PC-9 (cell line): ENCODE data around the gene FAM174C. TPM values are rescaled to one million over a fixed set of nuclear protein-coding genes. Genes with fewer than 3 reads are reported as not detected.

Source experiments
- BruUV-seq: library from RNA; stranded (reverse); fragments of 400-500 nt; replicated peaks from 2 replicates; lab custom pipeline; 2021; lab: Mats Ljungman, UMichigan
- CTCF ChIA-PET: fragments of 300-600 bp; sonication (Branson Sonifier 250); formaldehyde crosslinking; loops from one replicate; lab custom pipeline; 2022; ENCODE audit warnings: antibody characterized with exemption; lab: Charles Lee
- POLR2A ChIA-PET: fragments of 300-600 bp; sonication (Branson Sonifier 250); formaldehyde crosslinking; loops from one replicate; lab custom pipeline; 2022; ENCODE audit warnings: antibody characterized with exemption; ENCODE audit not compliant: unreplicated experiment; lab: Charles Lee
- DNase-seq, 2 experiments: peaks; one replicate each; pipeline versions ENCODE4 v3.0.0 to v3.0.0-alpha.2; 2015 to 2022; ENCODE audit warnings: mixed read lengths in 1 of 2
- H2AFZ ChIP-seq: fragments of 200-600 bp; sonication (generic); 2 replicates; pipeline ENCODE4 v1.8.1; 2017; ENCODE audit warnings: antibody characterized with exemption
- H3F3A ChIP-seq: fragments of 200-600 bp; sonication (generic); 2 replicates; pipeline ENCODE4 v1.8.1; 2017; ENCODE audit warnings: antibody characterized with exemption, mild to moderate bottlenecking, low read depth; ENCODE audit not compliant: insufficient read depth
- H3K27ac ChIP-seq: fragments of 200-600 bp; sonication (generic); 2 replicates; pipeline ENCODE4 v1.6.1; 2016; ENCODE audit warnings: mixed run types
- H3K27me3 ChIP-seq: fragments of 200-600 bp; sonication (generic); 2 replicates; pipeline ENCODE4 v1.6.1; 2016; ENCODE audit warnings: low read depth, mixed run types; ENCODE audit not compliant: insufficient read depth
- H3K36me3 ChIP-seq: fragments of 200-600 bp; sonication (generic); 2 replicates; pipeline ENCODE4 v1.6.1; 2016; ENCODE audit warnings: low read depth, mixed run types
- H3K4me1 ChIP-seq: fragments of 200-600 bp; sonication (generic); replicated peaks from 2 replicates; pipeline ENCODE4 v1.6.1; 2016; ENCODE audit warnings: mixed run types; ENCODE audit not compliant: insufficient read depth
- H3K4me2 ChIP-seq: fragments of 200-600 bp; sonication (generic); 2 replicates; pipeline ENCODE4 v1.6.1; 2017; ENCODE audit warnings: mixed run types
- H3K4me3 ChIP-seq: fragments of 200-600 bp; sonication (generic); 2 replicates; pipeline ENCODE4 v1.6.1; 2016; ENCODE audit warnings: mixed run types
- H3K79me2 ChIP-seq: fragments of 200-600 bp; sonication (generic); 2 replicates; pipeline ENCODE4 v1.6.1; 2017; ENCODE audit warnings: low read depth, mixed run types
- H3K9me2 ChIP-seq: fragments of 200-600 bp; sonication (generic); 2 replicates; pipeline ENCODE4 v1.8.1; 2017; ENCODE audit warnings: mild to moderate bottlenecking; ENCODE audit not compliant: insufficient read depth
- H3K9me3 ChIP-seq: fragments of 200-600 bp; sonication (generic); 2 replicates; pipeline ENCODE4 v1.8.1; 2016; ENCODE audit warnings: low read depth; ENCODE audit not compliant: insufficient read depth
- H4K20me1 ChIP-seq: fragments of 200-600 bp; sonication (generic); 2 replicates; pipeline ENCODE4 v1.8.1; 2017; ENCODE audit not compliant: insufficient read depth
- EZH2 ChIP-seq: fragments of 200-600 bp; sonication (generic); IDR thresholded peaks from 2 replicates; pipeline ENCODE4 v1.8.0; 2017; ENCODE audit warnings: antibody characterized with exemption, low read depth
- intact Hi-C: fragments of 100-400 bp; cut with micrococcal nuclease; formaldehyde crosslinking; loops from one replicate; pipeline ENCODE4 v1.10.0; 2022; ENCODE audit not compliant: unreplicated experiment
- total RNA-seq: library from RNA; stranded (reverse); gene quantifications from 2 replicates; pipeline ENCODE4 v1.2.3, GENCODE V29; 2021
- TF ChIP-seq, protein P1 (sequence below): fragments of 200-600 bp; sonication (generic); conservative IDR thresholded peaks from 2 replicates; pipeline ENCODE4 v1.6.1; 2017; ENCODE audit warnings: mixed run types, antibody characterized with exemption, mild to moderate bottlenecking, moderate library complexity

Gene FAM174C
- total RNA-seq, 1 experiment from 2014 or later, result 51.8 TPM

DNA sequence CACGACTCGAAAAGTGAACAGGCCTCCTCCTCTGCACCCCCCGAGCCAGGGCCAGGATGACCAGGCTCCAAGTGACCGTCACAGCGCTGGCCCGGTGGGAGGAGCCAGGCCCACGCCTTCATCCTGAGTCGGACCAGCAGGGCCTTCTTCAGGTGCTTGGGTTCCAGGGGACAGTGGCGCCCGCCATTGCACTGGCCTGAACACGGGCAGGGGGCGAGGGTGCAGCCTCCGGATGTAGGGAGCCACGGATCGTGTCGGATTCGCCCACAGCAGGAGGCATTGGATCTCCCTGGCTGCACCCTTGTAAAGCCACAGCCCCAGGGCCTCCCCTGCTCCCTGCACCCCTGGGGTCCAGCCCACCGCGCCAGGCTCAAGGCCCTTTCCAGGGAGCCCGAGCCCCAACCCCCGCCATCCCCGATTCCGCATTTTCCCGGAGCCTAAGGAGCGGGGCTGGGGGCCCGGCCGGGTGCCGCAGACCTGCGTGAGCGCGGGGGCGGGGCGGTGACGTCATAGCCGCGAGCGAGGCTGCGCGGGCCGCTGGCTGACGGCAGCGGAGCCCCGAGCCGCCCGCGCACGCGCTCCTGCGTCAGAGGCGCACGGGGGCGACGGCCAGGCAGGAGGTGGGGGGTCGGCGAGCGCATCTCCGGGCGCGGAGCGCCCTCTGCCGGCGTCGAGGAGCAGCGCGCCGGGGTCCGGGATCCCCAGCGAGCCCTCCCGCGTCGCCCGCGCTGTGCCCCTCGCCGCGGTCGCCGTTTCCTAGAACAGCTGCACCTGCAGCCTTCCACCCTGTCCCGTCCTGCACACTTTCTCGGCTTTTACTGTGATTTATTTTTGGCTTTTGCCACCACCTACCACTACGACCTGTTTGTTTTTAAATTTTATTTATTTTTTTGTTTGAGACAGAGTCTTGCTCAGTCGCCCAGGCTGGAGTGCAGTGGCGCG is 35.3 kb upstream of the FAM174C start:
- H2AFZ ChIP-seq, result no peak overlapping the region
- no peaks in the 10 kb centered on the region for H3K36me3 ChIP-seq
- no peaks in the 10 kb centered on the region for H3K9me2 ChIP-seq
- H3K9me3 ChIP-seq, result no peaks in the 10 kb centered on the region
- H3F3A ChIP-seq, result peaks cover 27% of the 10 kb centered on the region; the same call in 1 of the 2 replicates
- H3K4me1 ChIP-seq, result peaks cover 23% of the 10 kb centered on the region
- POLR2A ChIA-PET, result no interaction called here
- intact Hi-C loops, result loop anchor here (1.0 kb wide), 1 partner anchor 319 kb away; no protein-coding TSS in a partner anchor
- BruUV-seq, result no TSS peak
- no peak overlapping the region for H3K27ac ChIP-seq
- peaks cover 9% of the 10 kb centered on the region for H3K79me2 ChIP-seq
- H4K20me1 ChIP-seq, result no peaks in the 10 kb centered on the region
- peak overlapping the region; percentile 73 for H3K4me3 ChIP-seq
- no peak for TF ChIP-seq EZH2
- TF ChIP-seq, protein P1, sequence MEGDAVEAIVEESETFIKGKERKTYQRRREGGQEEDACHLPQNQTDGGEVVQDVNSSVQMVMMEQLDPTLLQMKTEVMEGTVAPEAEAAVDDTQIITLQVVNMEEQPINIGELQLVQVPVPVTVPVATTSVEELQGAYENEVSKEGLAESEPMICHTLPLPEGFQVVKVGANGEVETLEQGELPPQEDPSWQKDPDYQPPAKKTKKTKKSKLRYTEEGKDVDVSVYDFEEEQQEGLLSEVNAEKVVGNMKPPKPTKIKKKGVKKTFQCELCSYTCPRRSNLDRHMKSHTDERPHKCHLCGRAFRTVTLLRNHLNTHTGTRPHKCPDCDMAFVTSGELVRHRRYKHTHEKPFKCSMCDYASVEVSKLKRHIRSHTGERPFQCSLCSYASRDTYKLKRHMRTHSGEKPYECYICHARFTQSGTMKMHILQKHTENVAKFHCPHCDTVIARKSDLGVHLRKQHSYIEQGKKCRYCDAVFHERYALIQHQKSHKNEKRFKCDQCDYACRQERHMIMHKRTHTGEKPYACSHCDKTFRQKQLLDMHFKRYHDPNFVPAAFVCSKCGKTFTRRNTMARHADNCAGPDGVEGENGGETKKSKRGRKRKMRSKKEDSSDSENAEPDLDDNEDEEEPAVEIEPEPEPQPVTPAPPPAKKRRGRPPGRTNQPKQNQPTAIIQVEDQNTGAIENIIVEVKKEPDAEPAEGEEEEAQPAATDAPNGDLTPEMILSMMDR, result peak; percentile 53
- H3K27me3 ChIP-seq, result no peaks in the 10 kb centered on the region
- CTCF ChIA-PET, result interaction anchor here (0.6 kb wide), 1 partner anchor 210 kb away, joined by 4 read pairs; no protein-coding TSS in a partner anchor
- peak; percentile 43 to 85 for DNase-seq
- peak overlapping the region; percentile 78 for H3K4me2 ChIP-seq

DNA sequence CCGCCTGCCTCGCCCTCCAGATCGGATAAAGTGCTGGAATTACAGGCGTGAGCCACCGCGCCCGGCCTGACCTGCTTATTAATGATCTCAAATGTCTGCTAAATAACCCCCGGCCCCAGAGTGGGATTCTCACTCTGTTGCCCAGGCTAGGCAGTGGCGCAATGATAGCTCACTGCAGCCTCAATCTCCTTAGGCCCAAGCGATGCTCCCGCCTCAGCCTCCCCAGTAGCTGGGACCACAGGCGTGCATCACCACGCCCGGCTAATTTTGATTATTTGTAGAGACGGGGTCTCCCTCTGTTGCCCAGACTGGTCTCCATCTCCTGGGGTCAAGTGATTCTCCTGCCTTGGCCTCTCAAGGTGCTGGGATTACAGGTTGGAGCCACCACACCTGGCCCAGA is 34.4 kb upstream of the FAM174C start:
- H3K4me3 ChIP-seq, result peak overlapping the region; percentile 73
- H3K36me3 ChIP-seq, result no peaks in the 10 kb centered on the region
- POLR2A ChIA-PET, result interaction anchor here (0.5 to 0.7 kb wide), 2 partner anchors 8 to 24 kb away, joined by 3 to 5 read pairs; no protein-coding TSS in a partner anchor
- peaks cover 25% of the 10 kb centered on the region for H3K4me1 ChIP-seq
- no TSS peak for BruUV-seq
- H3K27ac ChIP-seq, result no peak overlapping the region
- CTCF ChIA-PET, result interaction anchor here (0.5 to 0.6 kb wide), 2 partner anchors 211 to 734 kb away, joined by 3 to 4 read pairs; no protein-coding TSS in a partner anchor
- H3K9me3 ChIP-seq, result no peaks in the 10 kb centered on the region
- TF ChIP-seq, protein P1, result no peak
- TF ChIP-seq EZH2, result no peak
- no peak for DNase-seq
- peaks cover 27% of the 10 kb centered on the region; the same call in 1 of the 2 replicates for H3F3A ChIP-seq
- no peak overlapping the region for H2AFZ ChIP-seq
- no peaks in the 10 kb centered on the region for H3K9me2 ChIP-seq
- H4K20me1 ChIP-seq, result no peaks in the 10 kb centered on the region
- H3K79me2 ChIP-seq, result peaks cover 9% of the 10 kb centered on the region
- intact Hi-C loops, result loop anchor here (1.0 kb wide), 1 partner anchor 320 kb away; no protein-coding TSS in a partner anchor
- H3K27me3 ChIP-seq, result no peaks in the 10 kb centered on the region
- peak overlapping the region; percentile 78 for H3K4me2 ChIP-seq

GRCh38 chr19:1241417-1242095 is 33.8 kb upstream of the FAM174C start, which contains the start of gene ATP5F1D:
Gene ATP5F1D, plus strand, starts transcription at chr19:1241751. Its CDS starts 100 bp downstream, at chr19:1241851.
- ChIA-PET POLR2A (interaction anchor here (0.5 to 0.7 kb wide), 2 partner anchors 9 to 24 kb away, joined by 3 to 5 read pairs; no protein-coding TSS in a partner anchor), CTCF (interaction anchor here (0.7 kb wide), 1 partner anchor 128 kb away, joined by 7 read pairs; no protein-coding TSS in a partner anchor)
- peak; percentile 74 to 83 for DNase-seq
- H3K79me2 ChIP-seq, result peaks cover 9% of the 10 kb centered on the region
- H3K4me2 ChIP-seq, result peak within 1 kb of the TSS; percentile 78
- H3K36me3 ChIP-seq, result no peaks in the 10 kb centered on the region
- no peaks in the 10 kb centered on the region for H4K20me1 ChIP-seq
- peak within 1 kb of the TSS; percentile 70 for H2AFZ ChIP-seq
- BruUV-seq, result no TSS peak
- peak within 1 kb of the TSS; percentile 73 for H3K4me3 ChIP-seq
- TF ChIP-seq, protein P1, result no peak
- TF ChIP-seq EZH2, result no peak
- intact Hi-C loops, result no loop called here
- H3K27me3 ChIP-seq, result no peaks in the 10 kb centered on the region
- H3K4me1 ChIP-seq, result peaks cover 25% of the 10 kb centered on the region
- H3K9me2 ChIP-seq, result no peaks in the 10 kb centered on the region
- H3K27ac ChIP-seq, result no peak within 1 kb of the TSS
- no peaks in the 10 kb centered on the region for H3K9me3 ChIP-seq
- H3F3A ChIP-seq, result peaks cover 27% of the 10 kb centered on the region; the same call in 1 of the 2 replicates
